PFSK-1 (cell line): ENCODE measurements around the gene HPCAL4.

Experiments
- FOXP2 ChIP-seq: optimal IDR thresholded peaks from 2 replicates; pipeline ENCODE3; 2011; ENCODE audit warnings: borderline replicate concordance, control low read depth, inconsistent platforms; ENCODE audit not compliant: insufficient read depth; ENCODE audit errors: extremely low read length, extremely low read depth
- POLR2AphosphoS5 ChIP-seq: IDR thresholded peaks from 2 replicates; pipeline ENCODE4 v1.6.1; 2012; ENCODE audit warnings: low read depth, mild to moderate bottlenecking, control low read depth, low read length, moderate library complexity
- REST ChIP-seq, 2 experiments: IDR thresholded peaks; 2 replicates each; pipeline versions ENCODE4 v1.6.1 to v1.8.0; 2011 to 2012; ENCODE audit warnings: low read depth in 2 of 2, low read length in 2 of 2, control low read depth in 1 of 2, inconsistent platforms in 1 of 2, mild to moderate bottlenecking in 1 of 2, moderate library complexity in 1 of 2; ENCODE audit not compliant: insufficient read depth in 1 of 2
- SIN3A ChIP-seq: IDR thresholded peaks from 2 replicates; pipeline ENCODE4 v1.6.1; 2012; ENCODE audit warnings: mild to moderate bottlenecking, low read length, moderate library complexity, borderline replicate concordance; ENCODE audit not compliant: insufficient read depth
- TAF1 ChIP-seq: IDR thresholded peaks from 2 replicates; pipeline ENCODE4 v1.6.1; 2012; ENCODE audit warnings: low read length, control low read depth, borderline replicate concordance; ENCODE audit not compliant: insufficient read depth

DNA sequence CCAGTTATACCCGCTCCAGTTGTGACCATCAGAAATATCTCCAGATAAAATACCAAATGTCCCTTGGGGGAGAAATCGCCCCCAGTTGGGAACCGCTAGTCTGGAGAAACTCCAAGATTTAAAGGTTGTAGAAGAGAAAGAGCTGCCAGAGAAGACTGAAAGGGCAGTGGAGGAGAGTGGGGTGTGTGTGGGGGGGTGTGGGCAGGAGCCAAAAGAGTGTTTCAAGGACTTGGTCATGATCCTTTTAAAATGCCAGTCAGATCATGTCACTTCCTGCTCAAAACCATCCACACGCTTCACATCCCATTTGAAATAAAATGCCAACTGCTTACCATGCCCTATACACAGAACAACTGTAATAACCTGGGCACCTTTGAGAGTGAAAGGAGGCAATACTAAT lies 48.4 kb downstream of the HPCAL4 start:
- TF ChIP-seq SIN3A, result no peak
- no peak for TF ChIP-seq REST (IDR thresholded peaks at IDR 0.05; ENCODE audit: insufficient read depth in 1 of 2, low read depth in 2 of 2, low read length in 2 of 2)
- TF ChIP-seq POLR2AphosphoS5, result no peak
- TF ChIP-seq TAF1, result no peak
- TF ChIP-seq FOXP2, result no peak
